IMR-90 (cell line): Measurements from ENCODE around the gene SAT1. TPM values are rescaled to one million over a fixed set of nuclear protein-coding genes. Genes with fewer than 3 reads are reported as not detected.

Experiments used
- ATAC-seq: fragments of 200-7000 bp; cut with Tn5 transposase; 2 replicates; pipeline ENCODE4 v1.9.1; 2020; ENCODE audit warnings: low read depth, mild to moderate bottlenecking, moderate library complexity
- BruUV-seq: library from RNA; stranded (reverse); fragments of 400-500 nt; replicated peaks from 2 replicates; lab custom pipeline; 2021; lab: Mats Ljungman, UMichigan
- CTCF ChIA-PET: fragments of 300-600 bp; formaldehyde crosslinking; extraction: SDS; loops from one replicate; lab custom pipeline; 2021; ENCODE audit warnings: antibody characterized with exemption; lab: Yijun Ruan, JAX
- POLR2A ChIA-PET: fragments of 300-600 bp; sonication (Branson Sonifier 250); formaldehyde crosslinking; loops from one replicate; lab custom pipeline; 2022; ENCODE audit warnings: antibody characterized with exemption; ENCODE audit not compliant: unreplicated experiment; lab: Charles Lee
- DNase-seq: peaks from one replicate; pipeline ENCODE4 v3.0.0; 2013
- H2AFZ ChIP-seq: replicated peaks from 2 replicates; pipeline ENCODE3; 2013; ENCODE audit warnings: low read length, mild to moderate bottlenecking; ENCODE audit not compliant: poor library complexity
- H2AK5ac ChIP-seq: 2 replicates; pipeline ENCODE4 v1.6.1; 2013; ENCODE audit warnings: low read depth, low read length, inconsistent platforms
- H2AK9ac ChIP-seq: replicated peaks from 2 replicates; pipeline ENCODE3; 2013; ENCODE audit warnings: mild to moderate bottlenecking, low read depth, low read length, moderate library complexity; ENCODE audit not compliant: poor library complexity
- H2BK120ac ChIP-seq: 2 replicates; pipeline ENCODE4 v1.6.1; 2013; ENCODE audit warnings: low read depth, low read length, inconsistent platforms
- H2BK15ac ChIP-seq: 3 replicates; pipeline ENCODE4 v1.6.1; 2013; ENCODE audit warnings: low read depth, low read length, inconsistent platforms
- H2BK20ac ChIP-seq: 2 replicates; pipeline ENCODE4 v1.6.1; 2013; ENCODE audit warnings: low read depth, mild to moderate bottlenecking, inconsistent platforms, low read length, moderate library complexity
- H2BK5ac ChIP-seq: 2 replicates; pipeline ENCODE4 v1.6.1; 2013; ENCODE audit warnings: mild to moderate bottlenecking, low read depth, low read length, inconsistent platforms; ENCODE audit not compliant: poor library complexity, severe bottlenecking
- H3K14ac ChIP-seq: replicated peaks from 2 replicates; pipeline ENCODE4 v1.6.1; 2013; ENCODE audit warnings: low read depth, low read length, inconsistent platforms
- H3K18ac ChIP-seq: 2 replicates; pipeline ENCODE4 v1.6.1; 2013; ENCODE audit warnings: low read depth, low read length, control low read depth
- H3K23ac ChIP-seq: 2 replicates; pipeline ENCODE4 v1.6.1; 2013; ENCODE audit warnings: low read depth, low read length, inconsistent platforms
- H3K27ac ChIP-seq: 2 replicates; pipeline ENCODE4 v1.5.1; 2013; ENCODE audit warnings: mild to moderate bottlenecking, control low read depth, low read length; ENCODE audit not compliant: insufficient read depth
- H3K27me3 ChIP-seq: 2 replicates; pipeline ENCODE4 v1.6.1; 2013; ENCODE audit warnings: low read length; ENCODE audit not compliant: control insufficient read depth, insufficient read depth
- H3K36me3 ChIP-seq: 2 replicates; pipeline ENCODE4 v1.6.1; 2013; ENCODE audit warnings: low read length, mixed read lengths; ENCODE audit not compliant: control insufficient read depth, insufficient read depth
- H3K4ac ChIP-seq: 2 replicates; pipeline ENCODE4 v1.6.1; 2013; ENCODE audit warnings: low read depth, low read length, inconsistent platforms
- H3K4me1 ChIP-seq: 2 replicates; pipeline ENCODE4 v1.6.1; 2013; ENCODE audit warnings: low read length, mixed read lengths; ENCODE audit not compliant: control insufficient read depth, insufficient read depth
- H3K4me2 ChIP-seq: 2 replicates; pipeline ENCODE4 v1.6.1; 2013; ENCODE audit warnings: low read depth, mild to moderate bottlenecking, control low read depth, low read length, moderate library complexity
- H3K4me3 ChIP-seq: 2 replicates; pipeline ENCODE4 v1.5.1; 2013; ENCODE audit warnings: low read depth, mild to moderate bottlenecking, control low read depth, low read length, moderate library complexity; ENCODE audit not compliant: insufficient read depth
- H3K56ac ChIP-seq: 2 replicates; pipeline ENCODE4 v1.6.1; 2013; ENCODE audit warnings: low read length, inconsistent platforms; ENCODE audit not compliant: insufficient read depth; ENCODE audit errors: extremely low read depth
- H3K79me1 ChIP-seq, 2 experiments: 2 replicates each; pipeline ENCODE4 v1.6.1; 2013; ENCODE audit warnings: low read length in 2 of 2, inconsistent platforms in 1 of 2, low read depth in 1 of 2
- H3K9ac ChIP-seq: 2 replicates; pipeline ENCODE4 v1.6.1; 2013; ENCODE audit warnings: low read depth, low read length, control low read depth
- H3K9me1 ChIP-seq: 2 replicates; pipeline ENCODE4 v1.6.1; 2013; ENCODE audit warnings: low read length, inconsistent platforms; ENCODE audit not compliant: insufficient read depth
- H3K9me3 ChIP-seq: 2 replicates; pipeline ENCODE4 v1.6.1; 2013; ENCODE audit warnings: low read length; ENCODE audit not compliant: control insufficient read depth, insufficient read depth
- H4K20me1 ChIP-seq: 2 replicates; pipeline ENCODE4 v1.6.1; 2013; ENCODE audit warnings: low read length, inconsistent platforms; ENCODE audit not compliant: insufficient read depth
- H4K5ac ChIP-seq: 2 replicates; pipeline ENCODE4 v1.6.1; 2013; ENCODE audit warnings: mild to moderate bottlenecking, low read depth, low read length, control low read depth
- H4K8ac ChIP-seq, 2 experiments: 2 replicates each; pipeline ENCODE4 v1.6.1; 2013; ENCODE audit warnings: low read depth in 2 of 2, low read length in 2 of 2, control low read depth in 1 of 2, inconsistent platforms in 1 of 2
- H4K91ac ChIP-seq: 2 replicates; pipeline ENCODE4 v1.6.1; 2013; ENCODE audit warnings: low read depth, low read length, inconsistent platforms; ENCODE audit not compliant: insufficient read depth
- BHLHE40 ChIP-seq: fragments of 150-350 bp; IDR thresholded peaks from 2 replicates; pipeline ENCODE4 v1.6.1; 2016; ENCODE audit warnings: mild to moderate bottlenecking, low read depth, low read length
- CEBPB ChIP-seq: IDR thresholded peaks from 2 replicates; pipeline ENCODE4 v1.6.1; 2012; ENCODE audit warnings: low read depth, low read length, improper control_type of control experiment
- CHD1 ChIP-seq: IDR thresholded peaks from 2 replicates; pipeline ENCODE4 v1.6.1; 2012; ENCODE audit warnings: low read depth, low read length, improper control_type of control experiment
- FOS ChIP-seq: fragments of 150-350 bp; IDR thresholded peaks from 2 replicates; pipeline ENCODE4 v1.6.1; 2016; ENCODE audit warnings: low read depth, low read length
- MAFK ChIP-seq: IDR thresholded peaks from 2 replicates; pipeline ENCODE4 v1.6.1; 2012; ENCODE audit warnings: low read depth, low read length, improper control_type of control experiment
- MXI1 ChIP-seq: IDR thresholded peaks from 2 replicates; pipeline ENCODE4 v1.6.1; 2012; ENCODE audit warnings: low read depth, mild to moderate bottlenecking, low read length, moderate library complexity, borderline replicate concordance
- NFE2L2 ChIP-seq: fragments of 150-350 bp; IDR thresholded peaks from 2 replicates; pipeline ENCODE4 v1.6.1; 2016; ENCODE audit warnings: low read depth, mild to moderate bottlenecking, low read length
- RAD21 ChIP-seq: IDR thresholded peaks from 2 replicates; pipeline ENCODE4 v1.6.1; 2012; ENCODE audit warnings: low read length, improper control_type of control experiment
- RFX5 ChIP-seq: IDR thresholded peaks from 2 replicates; pipeline ENCODE4 v1.8.0; 2012; ENCODE audit warnings: low read depth, mild to moderate bottlenecking, low read length, moderate library complexity
- SMC3 ChIP-seq: fragments of 150-350 bp; IDR thresholded peaks from 2 replicates; pipeline ENCODE4 v1.6.1; 2016; ENCODE audit warnings: low read depth, mild to moderate bottlenecking, antibody characterized with exemption, low read length, moderate library complexity
- USF2 ChIP-seq: fragments of 150-350 bp; IDR thresholded peaks from 2 replicates; pipeline ENCODE4 v1.6.1; 2017; ENCODE audit warnings: mild to moderate bottlenecking, antibody characterized with exemption, low read length, low read depth
- WGBS, 2 experiments: methylation state at CpG; one replicate each; pipeline versions ENCODE4 v1.1.5 to v1.1.7; 2013; ENCODE audit warnings: missing lambda C conversion rate in 2 of 2; ENCODE audit not compliant: insufficient read length in 1 of 2; ENCODE audit errors: extremely low coverage in 2 of 2; 5-methylcytosine and 5-hydroxymethylcytosine counted together
- dilution Hi-C: fragments of 300-500 bp; cut with HindIII; formaldehyde crosslinking; loops from one replicate; pipeline ENCODE4 v1.14.3; 2018; ENCODE audit warnings: low sequenced_read_pairs; ENCODE audit not compliant: unreplicated experiment
- in situ Hi-C: fragments of 300-500 bp; cut with MboI; formaldehyde crosslinking; loops from 3 replicates; pipeline ENCODE4 v1.14.3; 2019; ENCODE audit warnings: low sequenced_read_pairs, inconsistent platforms, mixed read lengths
- intact Hi-C: fragments of 100-400 bp; cut with micrococcal nuclease; formaldehyde crosslinking; loops from 2 replicates; pipeline ENCODE4 v1.10.0; 2022
- polyA plus RNA-seq, 3 experiments: library from polyadenylated mRNA; depleted of rRNA; stranded (reverse); fragments of >200 nt; gene quantifications; 2 replicates each; pipeline ENCODE4 v1.2.3, GENCODE V29; 2012; ENCODE audit warnings: low replicate concordance in 1 of 3
- total RNA-seq: library from RNA; depleted of rRNA; stranded (reverse); fragments of >200 nt; gene quantifications from 2 replicates; pipeline ENCODE4 v1.2.3, GENCODE V29; 2012

The SAT1 gene
- total and polyA plus RNA-seq, 2 of the 4 experiments (the other 2 are of a cell fraction), result 55.9 to 92.8 TPM

- Histone ChIP-seq H4K5ac (no peak overlapping the region), H3K14ac (no peak overlapping the region), H3K18ac (no peak overlapping the region), H2BK20ac (no peak overlapping the region), H3K4me1 (no peaks in the 10 kb centered on the region), H3K4me2 (no peak overlapping the region), H3K9me1 (no peaks in the 10 kb centered on the region), H4K91ac (no peak overlapping the region), H2BK5ac (no peak overlapping the region), H3K36me3 (peaks cover 2% of the 10 kb centered on the region; the same call in 1 of the 2 replicates), H3K23ac (no peak overlapping the region), H3K56ac (no peak overlapping the region), H3K27me3 (no peaks in the 10 kb centered on the region), H2AK9ac (no peak overlapping the region), H3K4me3 (no peak overlapping the region), H3K9ac (no peak overlapping the region), H2BK15ac (no peak overlapping the region), H3K4ac (no peak overlapping the region), H3K27ac (no peak overlapping the region), H3K79me1 (peaks cover 0 to 5% of the 10 kb centered on the region in 2 experiments; a peak in 1 of 4 replicates), H4K8ac (no peak overlapping the region), H2AFZ (no peak overlapping the region), H2AK5ac (no peak overlapping the region), H2BK120ac (no peak overlapping the region), H3K9me3 (no peaks in the 10 kb centered on the region), H4K20me1 (peaks cover 3% of the 10 kb centered on the region; the same call in 1 of the 2 replicates)
- in situ Hi-C loops (loop anchor here (10.0 kb wide), 1 partner anchor 116 kb away; the partner anchor contains the start of genes APOO and CXorf58), dilution Hi-C loops (no loop called here), intact Hi-C loops (no loop called here)
- no peak for TF ChIP-seq BHLHE40
- TF ChIP-seq FOS, result no peak
- TF ChIP-seq MAFK, result no peak
- no peak for TF ChIP-seq CHD1
- no peak for TF ChIP-seq CEBPB
- no peak for TF ChIP-seq MXI1
- TF ChIP-seq USF2, result no peak
- no peak for TF ChIP-seq NFE2L2
- no peak for TF ChIP-seq SMC3
- no peak for TF ChIP-seq RFX5
- TF ChIP-seq RAD21, result no peak
- ChIA-PET POLR2A (no interaction called here), CTCF (no interaction called here)
- BruUV-seq, result no TSS peak
- DNase-seq, result no peak
- ATAC-seq, result no peak
- no CpG with 5 or more reads among the region's 4 CpGs for WGBS, 2 experiments
These were observed 6.0 kb downstream of the SAT1 start for GRCh38 chrX:23788946-23789345.
